Parathyroid adenoma (tissue), 2 donors: ENCODE measurements around the gene LNPEP.

Source experiments
- H2AFZ ChIP-seq: fragments of 300-600 bp; sonication (generic); one replicate; pipeline ENCODE4 v1.7.0; 2017; ENCODE audit warnings: antibody characterized with exemption, mild to moderate bottlenecking
- H3K27ac ChIP-seq: fragments of 300-600 bp; sonication (generic); one replicate; pipeline ENCODE4 v1.7.0; 2017
- H3K27me3 ChIP-seq: fragments of 300-600 bp; sonication (generic); one replicate; pipeline ENCODE4 v1.7.0; 2017; ENCODE audit warnings: low read length; ENCODE audit not compliant: control insufficient read depth, insufficient read depth
- H3K36me3 ChIP-seq: fragments of 300-600 bp; sonication (generic); one replicate; pipeline ENCODE4 v1.7.0; 2017; ENCODE audit warnings: low read length; ENCODE audit not compliant: control insufficient read depth, insufficient read depth
- H3K4me1 ChIP-seq: fragments of 300-600 bp; sonication (generic); one replicate; pipeline ENCODE4 v1.7.0; 2017; ENCODE audit warnings: control low read depth
- H3K4me2 ChIP-seq: fragments of 300-600 bp; sonication (generic); one replicate; pipeline ENCODE4 v1.7.0; 2017; ENCODE audit warnings: low read length
- H3K4me3 ChIP-seq: fragments of 300-600 bp; sonication (generic); one replicate; pipeline ENCODE4 v1.7.0; 2017; ENCODE audit warnings: low read depth, low read length
- H3K79me2 ChIP-seq: fragments of 300-600 bp; sonication (generic); one replicate; pipeline ENCODE4 v1.7.0; 2017; ENCODE audit warnings: control low read depth
- H3K9ac ChIP-seq: fragments of 300-600 bp; sonication (generic); one replicate; pipeline ENCODE4 v1.7.0; 2017; ENCODE audit warnings: mild to moderate bottlenecking
- H3K9me3 ChIP-seq: fragments of 300-600 bp; sonication (generic); one replicate; pipeline ENCODE4 v1.7.0; 2017; ENCODE audit warnings: low read length; ENCODE audit not compliant: control insufficient read depth
- TF ChIP-seq, protein P1 (sequence below): fragments of 300-600 bp; sonication (generic); IDR thresholded peaks from one replicate; pipeline ENCODE4 v1.7.0; 2017; ENCODE audit warnings: antibody characterized with exemption, mild to moderate bottlenecking
- donor health status: primary hyperparathyroidism.

Gene LNPEP

DNA sequence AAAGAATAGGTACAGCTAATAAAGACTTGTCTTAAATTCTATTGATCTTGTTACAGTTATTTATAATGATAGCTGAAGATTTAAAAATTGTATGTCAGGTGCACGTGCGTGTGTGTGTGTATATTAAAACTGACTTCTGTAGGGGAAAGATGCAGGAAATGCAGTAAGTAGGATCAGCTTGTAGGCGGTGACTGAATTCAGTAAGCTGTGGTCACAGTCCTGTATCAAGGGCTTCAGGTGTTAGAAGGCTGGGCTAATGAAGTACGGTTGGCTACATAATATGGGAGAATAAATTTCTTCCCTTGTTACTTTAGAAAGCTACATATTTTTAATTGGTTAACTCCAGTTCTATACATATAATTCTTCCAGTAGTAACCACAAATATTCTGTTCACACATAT is 54.2 kb downstream of the LNPEP start:
- Histone ChIP-seq H3K4me3 (no peak overlapping the region), H3K27me3 (no peaks in the 10 kb centered on the region), H3K4me2 (no peak overlapping the region), H3K79me2 (peaks cover 8% of the 10 kb centered on the region), H3K27ac (no peak overlapping the region), H3K9ac (no peak overlapping the region), H3K9me3 (no peaks in the 10 kb centered on the region), H3K36me3 (no peaks in the 10 kb centered on the region), H3K4me1 (no peaks in the 10 kb centered on the region), H2AFZ (no peak overlapping the region)
- TF ChIP-seq, protein P1, sequence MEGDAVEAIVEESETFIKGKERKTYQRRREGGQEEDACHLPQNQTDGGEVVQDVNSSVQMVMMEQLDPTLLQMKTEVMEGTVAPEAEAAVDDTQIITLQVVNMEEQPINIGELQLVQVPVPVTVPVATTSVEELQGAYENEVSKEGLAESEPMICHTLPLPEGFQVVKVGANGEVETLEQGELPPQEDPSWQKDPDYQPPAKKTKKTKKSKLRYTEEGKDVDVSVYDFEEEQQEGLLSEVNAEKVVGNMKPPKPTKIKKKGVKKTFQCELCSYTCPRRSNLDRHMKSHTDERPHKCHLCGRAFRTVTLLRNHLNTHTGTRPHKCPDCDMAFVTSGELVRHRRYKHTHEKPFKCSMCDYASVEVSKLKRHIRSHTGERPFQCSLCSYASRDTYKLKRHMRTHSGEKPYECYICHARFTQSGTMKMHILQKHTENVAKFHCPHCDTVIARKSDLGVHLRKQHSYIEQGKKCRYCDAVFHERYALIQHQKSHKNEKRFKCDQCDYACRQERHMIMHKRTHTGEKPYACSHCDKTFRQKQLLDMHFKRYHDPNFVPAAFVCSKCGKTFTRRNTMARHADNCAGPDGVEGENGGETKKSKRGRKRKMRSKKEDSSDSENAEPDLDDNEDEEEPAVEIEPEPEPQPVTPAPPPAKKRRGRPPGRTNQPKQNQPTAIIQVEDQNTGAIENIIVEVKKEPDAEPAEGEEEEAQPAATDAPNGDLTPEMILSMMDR, result no peak

DNA sequence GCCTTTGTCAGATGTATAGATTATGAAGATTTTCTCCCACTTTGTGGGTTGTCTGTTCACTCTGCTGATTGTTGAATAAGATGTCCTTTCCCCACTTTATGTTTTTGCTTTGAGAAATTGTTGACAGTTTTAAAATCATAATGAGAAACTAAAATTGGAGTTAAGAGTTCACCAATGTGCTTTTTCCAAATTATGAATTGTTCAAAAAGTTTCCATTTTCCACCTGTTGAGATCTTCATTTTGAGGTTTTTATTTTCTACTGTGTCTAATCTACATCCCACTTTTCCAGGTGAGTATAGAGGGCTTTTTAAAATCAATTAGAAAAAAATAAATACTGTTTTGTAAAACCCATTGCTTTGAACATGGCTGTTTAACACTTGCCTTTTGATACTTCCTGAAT is 55.8 kb downstream of the LNPEP start:
- Histone ChIP-seq H3K27ac (no peak overlapping the region), H3K4me1 (peaks cover 3% of the 10 kb centered on the region), H3K4me3 (no peak overlapping the region), H2AFZ (no peak overlapping the region), H3K9me3 (no peaks in the 10 kb centered on the region), H3K9ac (no peak overlapping the region), H3K27me3 (no peaks in the 10 kb centered on the region), H3K36me3 (no peaks in the 10 kb centered on the region), H3K4me2 (no peak overlapping the region), H3K79me2 (peaks cover 8% of the 10 kb centered on the region)
- TF ChIP-seq, protein P1, result no peak

DNA sequence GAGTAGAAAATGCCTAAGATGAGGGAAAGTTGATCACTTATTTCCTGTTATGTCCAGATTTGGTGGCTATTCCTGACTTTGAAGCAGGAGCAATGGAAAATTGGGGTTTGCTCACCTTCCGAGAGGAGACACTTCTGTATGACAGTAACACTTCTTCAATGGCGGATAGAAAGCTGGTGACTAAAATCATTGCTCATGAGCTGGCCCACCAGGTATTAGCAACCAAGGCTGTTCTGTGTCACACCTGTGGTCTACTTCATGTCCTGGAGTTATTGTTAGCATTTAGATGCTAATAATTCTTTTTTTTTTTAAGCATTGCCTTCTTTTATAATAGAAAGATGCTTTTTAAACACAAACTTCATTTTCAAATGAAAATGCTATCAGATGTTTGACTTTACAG is 57.9 kb downstream of the LNPEP start:
- Histone ChIP-seq H3K79me2 (peaks cover 12% of the 10 kb centered on the region), H3K4me2 (no peak overlapping the region), H3K4me3 (no peak overlapping the region), H3K27me3 (no peaks in the 10 kb centered on the region), H3K27ac (no peak overlapping the region), H3K4me1 (peaks cover 3% of the 10 kb centered on the region), H3K36me3 (no peaks in the 10 kb centered on the region), H3K9ac (no peak overlapping the region), H2AFZ (no peak overlapping the region), H3K9me3 (no peaks in the 10 kb centered on the region)
- TF ChIP-seq, protein P1, result no peak

DNA sequence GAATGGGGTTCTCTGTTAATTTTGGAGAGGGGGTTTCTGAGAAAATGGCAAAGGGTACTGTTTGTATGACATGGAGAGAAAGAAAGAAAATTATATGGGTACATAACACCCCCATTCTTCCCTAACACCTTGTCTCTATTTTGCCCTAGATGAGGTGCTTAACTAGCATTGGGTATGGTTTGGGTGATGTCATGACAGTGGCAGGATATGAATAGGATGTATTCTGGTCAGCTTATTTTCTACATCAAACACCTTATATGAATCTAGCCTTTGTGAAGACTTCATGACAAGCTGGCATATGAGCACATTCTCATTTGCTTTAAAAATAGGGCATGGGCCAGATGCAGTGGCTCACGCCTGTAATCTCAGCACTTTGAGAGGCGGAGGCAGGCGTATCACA is 58.6 kb downstream of the LNPEP start:
- Histone ChIP-seq H3K4me2 (no peak overlapping the region), H3K79me2 (peaks cover 13% of the 10 kb centered on the region), H3K27ac (no peak overlapping the region), H3K9ac (no peak overlapping the region), H3K27me3 (no peaks in the 10 kb centered on the region), H3K9me3 (no peaks in the 10 kb centered on the region), H2AFZ (no peak overlapping the region), H3K4me1 (peaks cover 3% of the 10 kb centered on the region), H3K36me3 (no peaks in the 10 kb centered on the region), H3K4me3 (no peak overlapping the region)
- TF ChIP-seq, protein P1, result no peak

DNA sequence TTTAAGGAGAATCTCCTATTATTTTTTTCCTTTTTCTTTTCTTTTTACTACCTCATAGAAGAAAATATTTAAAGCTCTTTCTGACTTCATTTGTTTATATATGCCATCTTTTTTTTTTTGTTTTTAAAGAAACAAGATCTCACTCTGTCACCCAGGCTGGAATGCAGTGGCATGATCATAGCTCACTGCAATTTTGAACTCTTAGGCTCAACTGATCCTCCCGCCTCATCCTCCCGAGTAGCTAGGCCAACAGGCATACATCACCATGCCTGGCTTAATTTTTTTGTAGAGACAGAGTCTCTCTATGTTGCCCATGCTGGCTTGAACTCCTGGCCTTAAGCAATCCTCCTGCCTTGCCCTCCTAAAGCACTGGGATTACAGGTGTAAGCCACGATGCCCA is 59.5 kb downstream of the LNPEP start:
- H3K4me1 ChIP-seq, result peaks cover 3% of the 10 kb centered on the region
- H3K27ac ChIP-seq, result no peak overlapping the region
- H3K9me3 ChIP-seq, result no peaks in the 10 kb centered on the region
- TF ChIP-seq, protein P1, result no peak
- H2AFZ ChIP-seq, result no peak overlapping the region
- H3K79me2 ChIP-seq, result peaks cover 13% of the 10 kb centered on the region
- no peaks in the 10 kb centered on the region for H3K27me3 ChIP-seq
- no peak overlapping the region for H3K4me2 ChIP-seq
- no peaks in the 10 kb centered on the region for H3K36me3 ChIP-seq
- H3K4me3 ChIP-seq, result no peak overlapping the region
- H3K9ac ChIP-seq, result no peak overlapping the region
